GM10266 (cell line): ENCODE data around the gene TMEM248.

Experiments
- DNase-seq: peaks from one replicate; pipeline ENCODE4 v3.0.0; 2012; ENCODE audit errors: extremely low spot score
- CTCF ChIP-seq: IDR thresholded peaks from 2 replicates; pipeline ENCODE4 v1.5.1; 2012; ENCODE audit warnings: mild to moderate bottlenecking, low read depth; ENCODE audit not compliant: control insufficient read depth, insufficient read depth; ENCODE audit errors: missing control alignments

TMEM248 gene

DNA sequence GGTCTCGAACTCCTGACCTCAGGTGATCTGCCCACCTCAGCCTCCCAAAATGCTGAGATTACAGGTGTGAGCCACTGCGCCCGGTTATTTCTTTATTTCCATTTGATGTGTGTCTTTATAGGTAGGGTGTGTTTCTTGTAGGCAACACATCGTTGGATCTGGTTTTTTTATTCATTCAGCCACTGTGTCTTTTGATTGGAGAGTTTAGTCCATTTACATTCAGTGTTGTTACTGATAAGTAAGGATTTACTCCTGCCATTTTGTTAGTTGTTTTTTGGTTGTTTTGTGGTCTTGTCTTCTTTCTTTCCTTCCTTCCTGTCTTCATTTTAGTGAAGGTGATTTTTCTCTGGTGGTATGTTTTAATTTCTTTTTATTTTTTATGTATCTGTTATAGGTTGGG lies 16.9 kb downstream of the TMEM248 start:
- TF ChIP-seq CTCF = no peak

DNA sequence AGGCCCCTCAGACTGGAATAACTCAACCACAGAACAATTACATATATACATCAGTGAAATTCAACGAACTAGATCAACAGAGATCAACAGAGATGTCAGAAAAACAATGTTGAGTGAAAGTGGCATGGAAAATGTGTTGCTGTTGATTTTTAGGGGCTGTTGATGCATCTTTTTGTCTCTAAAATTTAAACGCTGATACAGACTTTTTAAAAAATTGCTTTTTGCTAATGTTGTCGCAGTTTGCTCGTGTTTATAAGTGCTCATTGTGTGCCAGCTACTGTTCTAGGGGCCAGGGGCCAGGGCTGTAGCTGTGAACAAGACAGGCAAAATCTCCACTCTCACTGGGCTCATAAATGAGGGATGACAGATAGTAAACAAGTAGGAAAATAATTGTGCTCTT lies 18.3 kb downstream of the TMEM248 start:
- no peak for DNase-seq
- TF ChIP-seq CTCF = no peak

More for the DNA sequence above, 16.9 kb downstream of the TMEM248 start:
- no peak for DNase-seq

DNA sequence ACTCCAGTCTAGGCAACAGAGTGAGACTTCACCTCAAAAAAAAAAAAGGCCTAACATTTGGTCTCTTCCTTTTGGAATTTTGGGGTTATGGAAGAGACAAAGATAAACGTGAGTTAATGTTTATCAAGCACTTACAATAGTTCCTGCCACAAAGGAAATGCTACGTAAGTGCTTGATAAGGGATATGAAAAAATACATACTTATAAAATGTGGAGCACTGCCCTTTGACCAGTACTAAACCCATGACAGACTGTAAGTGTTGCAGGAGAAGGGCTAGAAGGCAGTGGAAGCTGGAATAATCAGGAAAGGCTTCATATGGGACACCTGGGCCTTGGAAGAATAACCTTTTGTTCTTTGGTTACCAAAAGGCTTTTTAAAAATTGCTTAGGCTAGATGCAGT lies 25.5 kb downstream of the TMEM248 start:
- no peak for TF ChIP-seq CTCF
- DNase-seq = no peak

DNA sequence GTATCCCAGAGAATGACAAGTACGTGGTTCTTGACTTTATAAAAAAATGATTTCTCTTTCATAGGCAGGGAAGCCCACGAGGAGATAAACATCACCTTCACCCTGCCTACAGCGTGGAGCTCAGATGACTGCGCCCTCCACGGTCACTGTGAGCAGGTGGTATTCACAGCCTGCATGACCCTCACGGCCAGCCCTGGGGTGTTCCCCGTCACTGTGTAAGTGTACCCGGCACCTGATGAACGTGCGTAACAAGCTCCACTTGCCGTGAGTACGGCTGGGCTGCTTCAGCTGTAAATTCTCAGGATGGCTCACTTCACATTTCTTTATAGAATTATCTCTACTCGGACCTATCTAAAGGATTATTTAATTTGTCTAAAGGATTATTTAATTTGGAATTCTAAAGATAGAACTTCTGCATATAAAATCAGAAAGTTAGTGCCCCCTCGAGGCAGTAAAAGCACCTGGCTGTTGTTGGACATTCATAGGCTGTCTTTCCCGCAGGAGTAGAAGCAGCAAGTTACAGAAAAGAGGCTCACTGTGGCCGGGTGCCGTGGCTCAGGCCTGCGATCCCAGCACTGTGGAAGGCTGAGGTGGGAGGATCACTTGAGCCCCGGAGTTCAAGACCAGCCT lies 27.6 kb downstream of the TMEM248 start:
- no peak for DNase-seq
- TF ChIP-seq CTCF = no peak

GRCh38 chr7:66950311-66950710 lies 29.3 kb downstream of the TMEM248 start:
- TF ChIP-seq CTCF = no peak
- DNase-seq = no peak

DNA sequence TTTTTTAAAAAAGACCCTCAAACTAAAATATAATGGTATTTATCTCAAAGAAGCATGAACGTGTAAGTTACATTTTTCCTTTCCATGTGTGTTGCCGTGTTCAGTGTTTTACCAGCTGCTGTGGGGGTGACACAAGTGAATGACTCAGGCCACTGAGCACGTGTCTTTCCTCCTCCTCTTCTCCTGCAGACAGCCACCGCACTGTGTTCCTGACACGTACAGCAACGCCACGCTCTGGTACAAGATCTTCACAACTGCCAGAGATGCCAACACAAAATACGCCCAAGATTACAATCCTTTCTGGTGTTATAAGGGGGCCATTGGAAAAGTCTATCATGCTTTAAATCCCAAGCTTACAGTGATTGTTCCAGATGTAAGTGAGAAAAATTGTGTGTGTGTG lies 29.7 kb downstream of the TMEM248 start:
- TF ChIP-seq CTCF = no peak
- no peak for DNase-seq

GRCh38 chr7:66952343-66953043 lies 31.5 kb downstream of the TMEM248 start:
- DNase-seq = no peak
- TF ChIP-seq CTCF = no peak
